ENCODE data around the gene HDLBP. TPM values are rescaled to one million over a fixed set of nuclear protein-coding genes. Genes with fewer than 3 reads are reported as not detected.
A peak's percentile ranks its signal among the peaks of the same experiment; 100 is the strongest.

The HDLBP gene
- total and polyA plus RNA-seq, 8 donors, result 273 to 996 (median 749) TPM

- Histone ChIP-seq H3K27ac (no peak overlapping the region), H3K9me3 (no peaks in the 10 kb centered on the region), H3K27me3 (no peaks in the 10 kb centered on the region), H3K4me3 (no peak overlapping the region), H3K36me3 (peaks cover 11 to 45% (median 38%) of the 10 kb centered on the region in 3 donors), H3K4me1 (no peaks in the 10 kb centered on the region)
- intact Hi-C loops (cut with DNase I), result no loop called here
- WGBS, 2 donors, result 90 to 92% methylated on average over 16 of the region's 16 CpGs
- TF ChIP-seq CTCF (IDR thresholded peaks at IDR 0.05), result no peak
- DNase-seq (peak in 3 of 6 donors; percentile 9 to 41 (median 37)), ATAC-seq (no peak), FAIRE-seq (no peak)
Observed at GRCh38 chr2:241225983-241226382, 89.5 kb downstream of the HDLBP start.

GRCh38 chr2:241225545-241225944 lies 89.9 kb downstream of the HDLBP start:
- Histone ChIP-seq H3K4me3 (no peak overlapping the region), H3K27ac (no peak overlapping the region), H3K27me3 (no peaks in the 10 kb centered on the region), H3K36me3 (peaks cover 7 to 41% (median 34%) of the 10 kb centered on the region in 3 donors), H3K9me3 (no peaks in the 10 kb centered on the region), H3K4me1 (no peaks in the 10 kb centered on the region)
- FAIRE-seq, result no peak
- peak in 3 of 6 donors; percentile 16 to 54 (median 47) for DNase-seq
- WGBS, 2 donors, result 75 to 79% methylated on average over 16 of the region's 16 CpGs
- no peak for ATAC-seq
- intact Hi-C loops (cut with DNase I), result no loop called here
- no peak for TF ChIP-seq CTCF (IDR thresholded peaks at IDR 0.05)

GRCh38 chr2:241224851-241225438 lies 90.5 kb downstream of the HDLBP start:
- H3K4me3 ChIP-seq, result no peak overlapping the region
- intact Hi-C loops (cut with DNase I), result no loop called here
- ATAC-seq (no peak), FAIRE-seq (no peak), DNase-seq (peak in 2 of 6 donors; percentile 9 to 33)
- no peak overlapping the region for H3K27ac ChIP-seq
- H3K27me3 ChIP-seq, result no peaks in the 10 kb centered on the region
- peaks cover 2 to 35% (median 28%) of the 10 kb centered on the region in 3 donors for H3K36me3 ChIP-seq
- 73 to 76% methylated on average over 8 of the region's 8 CpGs for WGBS, 2 donors
- no peaks in the 10 kb centered on the region for H3K4me1 ChIP-seq
- no peaks in the 10 kb centered on the region for H3K9me3 ChIP-seq
- TF ChIP-seq CTCF (IDR thresholded peaks at IDR 0.05), result no peak

- ATAC-seq, result peak; percentile 22 to 48 (median 37)
- Histone ChIP-seq H3K36me3 (peaks cover 0 to 28% (median 21%) of the 10 kb centered on the region in 3 donors), H3K27me3 (no peaks in the 10 kb centered on the region), H3K4me3 (no peak overlapping the region), H3K4me1 (peaks cover 0 to 3% (median 3%) of the 10 kb centered on the region in 3 donors), H3K9me3 (no peaks in the 10 kb centered on the region), H3K27ac (no peak overlapping the region)
- FAIRE-seq, result no peak
- TF ChIP-seq CTCF (IDR thresholded peaks at IDR 0.05), result no peak
- DNase-seq, result peak in 3 of 6 donors; percentile 47 to 74 (median 64)
- intact Hi-C loops (cut with DNase I), result no loop called here
- WGBS, 2 donors, result 28% methylated on average over 26 of the region's 26 CpGs
Observed at GRCh38 chr2:241224018-241224850, 91.2 kb downstream of the HDLBP start.

All from pancreas (tissue), 10 donors.